ENCODE measurements around the gene SLA2.
"Not testable (repeated sequence)": the region's sequence is repeated elsewhere in the genome, so short reads cannot be mapped to it uniquely, and the experiment has no call there.

The SLA2 gene

DNA sequence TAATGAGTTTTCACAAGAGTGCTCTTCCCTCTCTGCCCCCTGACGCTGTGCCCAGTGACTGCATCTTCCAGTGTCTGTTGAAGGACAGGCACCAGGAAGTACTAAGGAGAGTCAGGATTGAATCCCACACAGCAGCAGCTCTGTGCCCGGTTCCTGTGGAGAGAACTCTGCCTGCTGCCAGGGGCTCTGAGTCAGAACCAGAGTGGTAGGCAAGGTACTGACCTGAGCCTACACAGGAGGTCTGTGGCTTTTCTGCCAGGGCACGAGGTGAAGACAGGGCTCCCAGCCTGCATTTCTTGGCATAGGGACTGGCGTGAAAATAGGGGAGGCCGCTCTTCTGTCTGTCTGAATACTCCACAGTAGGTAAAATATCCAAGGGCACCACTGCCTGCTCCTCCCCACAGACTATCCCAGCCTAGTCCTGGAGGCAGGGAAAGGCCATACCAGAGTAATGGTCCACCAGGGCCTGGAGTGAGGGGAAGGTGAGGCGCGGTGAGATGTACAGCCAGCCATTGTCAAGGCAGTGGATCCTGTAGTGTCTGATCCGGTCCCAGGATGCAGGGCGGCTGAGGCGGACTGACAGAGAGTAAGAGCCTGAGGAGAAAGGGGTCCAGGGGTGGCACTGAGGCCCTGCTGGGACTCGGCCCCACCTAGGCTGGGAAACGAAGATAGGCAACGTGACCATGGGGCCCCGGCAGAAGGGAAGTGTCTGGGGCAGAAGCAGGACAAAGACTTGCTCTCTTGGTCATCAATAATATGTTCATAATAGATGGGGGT is 31.0 kb downstream of the SLA2 start:
- TF ChIP-seq, protein P1, sequence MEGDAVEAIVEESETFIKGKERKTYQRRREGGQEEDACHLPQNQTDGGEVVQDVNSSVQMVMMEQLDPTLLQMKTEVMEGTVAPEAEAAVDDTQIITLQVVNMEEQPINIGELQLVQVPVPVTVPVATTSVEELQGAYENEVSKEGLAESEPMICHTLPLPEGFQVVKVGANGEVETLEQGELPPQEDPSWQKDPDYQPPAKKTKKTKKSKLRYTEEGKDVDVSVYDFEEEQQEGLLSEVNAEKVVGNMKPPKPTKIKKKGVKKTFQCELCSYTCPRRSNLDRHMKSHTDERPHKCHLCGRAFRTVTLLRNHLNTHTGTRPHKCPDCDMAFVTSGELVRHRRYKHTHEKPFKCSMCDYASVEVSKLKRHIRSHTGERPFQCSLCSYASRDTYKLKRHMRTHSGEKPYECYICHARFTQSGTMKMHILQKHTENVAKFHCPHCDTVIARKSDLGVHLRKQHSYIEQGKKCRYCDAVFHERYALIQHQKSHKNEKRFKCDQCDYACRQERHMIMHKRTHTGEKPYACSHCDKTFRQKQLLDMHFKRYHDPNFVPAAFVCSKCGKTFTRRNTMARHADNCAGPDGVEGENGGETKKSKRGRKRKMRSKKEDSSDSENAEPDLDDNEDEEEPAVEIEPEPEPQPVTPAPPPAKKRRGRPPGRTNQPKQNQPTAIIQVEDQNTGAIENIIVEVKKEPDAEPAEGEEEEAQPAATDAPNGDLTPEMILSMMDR (IDR thresholded peaks at IDR 0.05; ENCODE audit: insufficient read depth, low read depth, low read length, missing control alignments), result no peak
- DNase-seq (ENCODE audit: low read depth), result no peak

DNA sequence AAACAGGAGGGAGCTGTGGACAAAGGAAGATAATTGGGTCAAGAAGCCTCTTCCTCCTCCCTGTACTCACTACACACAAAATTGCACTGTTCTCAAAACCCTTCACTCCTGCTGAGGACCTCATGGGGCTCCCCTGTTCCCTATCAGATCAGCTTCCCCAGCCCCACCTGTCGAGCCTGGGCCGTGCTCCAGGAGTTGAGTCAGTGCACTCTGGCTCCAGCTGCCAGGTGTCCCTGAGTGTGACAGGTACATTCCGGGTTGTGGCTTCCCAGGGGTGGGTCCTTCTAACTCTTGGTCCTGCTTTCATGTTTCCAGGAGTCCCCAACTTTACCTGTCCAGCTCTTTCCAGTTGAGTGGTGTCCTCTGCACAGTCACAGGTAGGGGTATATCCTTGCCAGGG is 32.0 kb downstream of the SLA2 start:
- H3K4me3 ChIP-seq (ENCODE audit: low read length), result no peak overlapping the region
- DNase-seq (ENCODE audit: low read depth), result peak; percentile 19
- TF ChIP-seq, protein P1 (IDR thresholded peaks at IDR 0.05; ENCODE audit: insufficient read depth, low read depth, low read length, missing control alignments), result no peak

More for the DNA sequence above, 31.0 kb downstream of the SLA2 start:
- H3K4me3 ChIP-seq (ENCODE audit: low read length), result no peak overlapping the region

- no peak overlapping the region for H3K4me3 ChIP-seq (ENCODE audit: low read length)
- TF ChIP-seq, protein P1 (IDR thresholded peaks at IDR 0.05; ENCODE audit: insufficient read depth, low read depth, low read length, missing control alignments), result no peak
- DNase-seq (ENCODE audit: low read depth), result no peak
Measured at GRCh38 chr20:36611625-36612024, 34.4 kb downstream of the SLA2 start.

GRCh38 chr20:36608388-36608728 is 37.6 kb downstream of the SLA2 start:
- DNase-seq (ENCODE audit: low read depth), result peak; percentile 37
- H3K4me3 ChIP-seq (ENCODE audit: low read length), result not testable (repeated sequence)

DNA sequence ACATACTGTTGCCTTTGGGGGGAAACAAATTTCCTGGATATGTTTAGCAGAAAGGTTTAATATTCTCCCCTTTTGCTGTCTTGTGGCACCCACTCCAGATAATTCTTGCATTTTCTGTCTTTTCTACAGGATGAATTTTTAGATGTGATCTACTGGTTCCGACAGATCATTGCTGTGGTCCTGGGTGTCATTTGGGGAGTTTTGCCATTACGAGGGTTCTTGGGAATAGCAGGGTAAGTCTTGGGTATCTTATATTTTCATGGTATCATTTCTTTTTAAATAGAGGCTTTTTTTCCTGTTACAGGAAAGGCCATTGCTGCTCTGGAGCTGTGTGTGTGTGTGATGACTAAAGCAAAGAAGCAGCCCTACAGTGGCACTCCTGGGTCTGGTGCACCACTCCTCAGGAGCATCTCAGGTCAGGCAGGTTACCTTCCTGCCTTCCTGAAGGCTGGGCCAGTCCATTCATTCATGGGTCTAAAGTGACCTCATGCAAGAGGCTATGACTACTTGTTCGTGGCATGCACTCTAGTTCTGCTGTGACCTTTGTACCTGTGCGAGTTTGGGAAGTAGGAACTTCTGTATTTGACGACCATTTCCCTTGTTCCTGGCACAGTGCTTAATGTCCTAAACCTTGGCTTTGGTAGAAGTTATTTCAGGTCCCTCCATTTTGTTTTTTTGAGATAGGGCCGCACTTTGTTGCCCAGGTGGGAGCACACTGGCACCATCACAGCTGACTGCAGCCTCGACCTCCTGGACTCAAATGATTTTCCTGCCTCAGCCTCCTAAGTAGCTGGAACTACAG is 38.2 kb downstream of the SLA2 start:
- peak overlapping the region; percentile 7 for H3K4me3 ChIP-seq (ENCODE audit: low read length)
- TF ChIP-seq, protein P1 (IDR thresholded peaks at IDR 0.05; ENCODE audit: insufficient read depth, low read depth, low read length, missing control alignments), result no peak
- DNase-seq (ENCODE audit: low read depth), result peak; percentile 46

GRCh38 chr20:36606158-36607066 is 39.6 kb downstream of the SLA2 start:
- TF ChIP-seq, protein P1 (IDR thresholded peaks at IDR 0.05; ENCODE audit: insufficient read depth, low read depth, low read length, missing control alignments), result no peak
- H3K4me3 ChIP-seq (ENCODE audit: low read length), result peak overlapping the region; percentile 97
- peak; percentile 59 for DNase-seq (ENCODE audit: low read depth)
